GM13977 (cell line): ENCODE measurements around the gene TRMT112.

Source experiments
- DNase-seq: peaks from one replicate; pipeline ENCODE4 v3.0.0; 2012; ENCODE audit warnings: low spot score
- in situ Hi-C: fragments of 300-500 bp; cut with MboI; formaldehyde crosslinking; loops from one replicate; pipeline ENCODE4 v1.12.0; 2022; ENCODE audit warnings: low sequenced_read_pairs, low pct_unique_long_range_greater_than_20kb, mixed read lengths, inconsistent platforms; ENCODE audit not compliant: unreplicated experiment
- TF ChIP-seq, protein P1 (sequence below): IDR thresholded peaks from 2 replicates; pipeline ENCODE4 v1.5.1; 2012; ENCODE audit warnings: mild to moderate bottlenecking, control low read depth; ENCODE audit not compliant: insufficient read depth; ENCODE audit errors: extremely low read depth, missing control alignments

Gene TRMT112

GRCh38 chr11:64337538-64338249 lies 20.3 kb upstream of the TRMT112 start:
- in situ Hi-C loops: no loop called here
- TF ChIP-seq, protein P1, sequence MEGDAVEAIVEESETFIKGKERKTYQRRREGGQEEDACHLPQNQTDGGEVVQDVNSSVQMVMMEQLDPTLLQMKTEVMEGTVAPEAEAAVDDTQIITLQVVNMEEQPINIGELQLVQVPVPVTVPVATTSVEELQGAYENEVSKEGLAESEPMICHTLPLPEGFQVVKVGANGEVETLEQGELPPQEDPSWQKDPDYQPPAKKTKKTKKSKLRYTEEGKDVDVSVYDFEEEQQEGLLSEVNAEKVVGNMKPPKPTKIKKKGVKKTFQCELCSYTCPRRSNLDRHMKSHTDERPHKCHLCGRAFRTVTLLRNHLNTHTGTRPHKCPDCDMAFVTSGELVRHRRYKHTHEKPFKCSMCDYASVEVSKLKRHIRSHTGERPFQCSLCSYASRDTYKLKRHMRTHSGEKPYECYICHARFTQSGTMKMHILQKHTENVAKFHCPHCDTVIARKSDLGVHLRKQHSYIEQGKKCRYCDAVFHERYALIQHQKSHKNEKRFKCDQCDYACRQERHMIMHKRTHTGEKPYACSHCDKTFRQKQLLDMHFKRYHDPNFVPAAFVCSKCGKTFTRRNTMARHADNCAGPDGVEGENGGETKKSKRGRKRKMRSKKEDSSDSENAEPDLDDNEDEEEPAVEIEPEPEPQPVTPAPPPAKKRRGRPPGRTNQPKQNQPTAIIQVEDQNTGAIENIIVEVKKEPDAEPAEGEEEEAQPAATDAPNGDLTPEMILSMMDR: no peak
- DNase-seq: no peak

DNA sequence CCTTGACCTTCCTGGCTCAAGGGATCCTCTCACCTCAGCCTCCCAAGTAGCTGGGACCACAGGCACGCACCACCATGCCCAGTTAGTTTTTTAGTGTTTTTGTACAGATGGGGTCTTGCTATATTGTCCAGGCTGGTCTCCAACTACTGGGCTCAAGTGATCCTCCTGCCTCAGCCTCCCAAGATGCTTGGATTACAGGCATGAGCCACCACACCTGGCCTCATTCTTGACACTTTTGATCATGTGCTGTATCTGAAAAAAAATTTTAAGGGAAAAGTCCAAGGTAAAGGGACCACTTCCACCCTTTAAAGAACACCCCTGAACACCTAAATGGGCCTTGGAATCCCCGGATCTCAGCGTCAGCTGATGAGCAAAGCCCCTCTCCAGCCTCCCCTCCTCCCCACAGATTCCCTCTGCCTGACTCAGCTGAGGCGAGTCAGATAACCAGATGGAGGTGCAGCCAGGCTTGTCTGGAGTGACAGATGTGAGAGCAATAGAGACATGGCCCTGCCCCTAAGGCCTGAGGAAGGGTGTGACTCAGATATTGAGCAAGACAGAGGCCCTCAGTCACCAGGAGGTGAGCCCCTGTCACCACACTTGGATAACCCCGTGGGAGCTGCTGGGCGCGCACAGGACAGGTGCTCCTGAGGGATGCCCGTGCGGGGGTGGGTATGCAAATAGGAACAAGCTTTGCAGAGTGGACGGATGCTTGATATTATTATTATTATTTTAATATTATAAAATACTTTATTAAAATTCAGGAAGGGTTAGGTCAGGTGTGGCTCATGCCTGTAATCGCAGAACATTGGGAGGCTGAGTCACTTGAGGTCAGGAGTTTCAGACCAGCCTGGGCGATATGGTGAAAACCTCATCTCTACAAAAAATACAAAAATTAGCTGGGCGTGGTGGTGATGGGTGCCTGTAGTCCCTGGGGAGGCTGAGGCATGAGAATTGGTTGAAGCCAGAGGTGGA lies 17.7 kb upstream of the TRMT112 start:
- DNase-seq: peak; percentile 93
- TF ChIP-seq, protein P1: no peak

GRCh38 chr11:64333556-64333955 lies 16.2 kb upstream of the TRMT112 start:
- no peak for DNase-seq
- TF ChIP-seq, protein P1: no peak
- in situ Hi-C loops: no loop called here

More for the DNA sequence above, 17.7 kb upstream of the TRMT112 start:
- in situ Hi-C loops: no loop called here

DNA sequence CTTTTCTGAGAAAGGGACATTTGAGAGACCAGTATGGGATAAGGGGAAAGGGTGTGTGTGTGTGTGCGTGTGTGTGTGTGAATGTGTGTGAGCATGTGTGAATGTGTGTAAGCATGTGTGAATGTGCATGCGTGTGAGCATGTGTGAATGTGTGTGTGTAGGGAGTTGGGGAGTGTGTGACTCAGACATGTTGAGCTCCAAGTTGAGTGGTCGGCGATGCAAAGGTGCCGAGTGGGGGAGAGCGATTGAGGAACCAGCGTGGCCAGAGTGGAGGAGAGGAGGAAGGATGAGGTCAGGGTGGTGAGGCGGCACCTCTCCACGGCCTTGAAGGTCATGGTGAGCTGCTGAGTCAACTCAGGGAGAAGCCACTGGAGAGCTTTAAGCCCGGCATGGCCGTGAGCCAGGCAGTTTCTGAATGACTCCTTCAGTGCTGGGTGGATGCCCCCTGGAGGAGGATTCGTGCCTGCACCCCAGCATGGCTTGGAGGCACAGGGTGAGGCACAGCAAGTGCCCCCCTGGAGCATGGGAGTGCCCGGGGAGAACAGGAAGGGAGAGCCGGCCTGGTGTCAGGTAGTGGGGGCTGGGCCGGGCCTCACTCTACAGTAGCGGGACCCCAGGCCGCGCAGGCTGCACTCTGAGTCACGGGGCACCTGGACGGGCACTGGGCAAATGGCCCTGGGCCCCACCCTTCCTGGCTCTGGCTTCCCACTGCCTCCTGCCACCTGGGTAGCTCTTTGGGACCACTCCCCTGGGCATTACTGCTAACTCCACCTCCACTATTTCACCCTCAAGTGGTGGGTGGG lies 14.4 kb upstream of the TRMT112 start:
- in situ Hi-C loops: no loop called here
- peak; percentile 78 for DNase-seq
- TF ChIP-seq, protein P1: peak; percentile 70

- TF ChIP-seq, protein P1: no peak
- no peak for DNase-seq
- in situ Hi-C loops: no loop called here
Observed at GRCh38 chr11:64330888-64331287, 13.5 kb upstream of the TRMT112 start.

- no peak for DNase-seq
- TF ChIP-seq, protein P1: no peak
- in situ Hi-C loops: no loop called here
Observed at GRCh38 chr11:64327993-64328392, 10.6 kb upstream of the TRMT112 start.
